ENCODE results near the gene OSBPL5. TPM values are rescaled to one million over a fixed set of nuclear protein-coding genes. Genes with fewer than 3 reads are reported as not detected.

The OSBPL5 gene
- total RNA-seq, 4 donors from 2014 or later, result 12.9 to 64.2 (median 22.3) TPM

GRCh38 chr11:3052109-3052479 is 113.0 kb downstream of the OSBPL5 start:
- no peak for TF ChIP-seq CTCF (IDR thresholded peaks at IDR 0.05; ENCODE audit: low read depth)

DNA sequence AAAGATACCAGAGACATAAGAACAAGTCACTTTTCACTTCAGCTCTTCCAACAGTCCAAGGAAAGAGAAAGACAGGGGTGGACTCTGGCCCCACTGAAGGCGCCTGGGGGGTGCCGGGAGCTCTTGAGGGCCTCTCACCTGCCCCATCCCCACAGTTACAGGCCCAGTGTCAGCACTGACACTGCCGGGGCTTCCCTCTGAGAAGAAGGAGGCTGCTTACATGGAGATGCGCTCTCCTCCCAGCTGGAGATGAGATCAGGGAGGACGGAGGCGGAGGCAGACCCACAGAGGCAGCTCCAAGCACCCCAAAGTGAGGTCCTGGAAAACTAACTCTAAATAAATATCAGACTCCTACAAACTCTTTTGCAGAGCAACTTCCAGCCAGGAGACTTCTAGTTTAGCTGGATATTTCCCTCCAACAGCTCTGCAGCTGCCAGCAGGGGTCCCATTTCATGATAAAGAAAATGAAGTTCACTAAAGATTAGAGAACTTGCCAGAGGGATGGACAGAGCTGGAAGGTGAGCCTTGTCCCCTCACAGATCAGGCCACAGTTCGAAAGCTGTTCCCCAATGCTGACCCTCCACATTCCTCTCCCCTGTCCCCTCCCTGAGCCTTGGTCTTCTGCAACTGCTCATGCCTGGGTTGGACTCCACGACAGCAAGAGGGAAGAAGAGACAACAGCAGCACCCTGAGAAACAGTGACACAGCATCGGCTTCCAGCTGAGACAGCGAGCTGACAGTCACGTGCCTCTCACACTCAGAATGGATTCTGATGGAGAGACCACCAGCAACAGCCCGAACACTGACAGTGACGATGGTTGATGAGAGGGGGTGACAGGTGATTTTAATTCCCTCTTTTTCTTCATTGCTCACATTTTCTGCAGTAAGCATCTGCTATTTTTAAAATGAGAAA is 113.7 kb downstream of the OSBPL5 start:
- TF ChIP-seq CTCF (IDR thresholded peaks at IDR 0.05; ENCODE audit: low read depth), result no peak

GRCh38 chr11:3050386-3051195 is 114.5 kb downstream of the OSBPL5 start:
- TF ChIP-seq CTCF (IDR thresholded peaks at IDR 0.05; ENCODE audit: low read depth), result no peak

DNA sequence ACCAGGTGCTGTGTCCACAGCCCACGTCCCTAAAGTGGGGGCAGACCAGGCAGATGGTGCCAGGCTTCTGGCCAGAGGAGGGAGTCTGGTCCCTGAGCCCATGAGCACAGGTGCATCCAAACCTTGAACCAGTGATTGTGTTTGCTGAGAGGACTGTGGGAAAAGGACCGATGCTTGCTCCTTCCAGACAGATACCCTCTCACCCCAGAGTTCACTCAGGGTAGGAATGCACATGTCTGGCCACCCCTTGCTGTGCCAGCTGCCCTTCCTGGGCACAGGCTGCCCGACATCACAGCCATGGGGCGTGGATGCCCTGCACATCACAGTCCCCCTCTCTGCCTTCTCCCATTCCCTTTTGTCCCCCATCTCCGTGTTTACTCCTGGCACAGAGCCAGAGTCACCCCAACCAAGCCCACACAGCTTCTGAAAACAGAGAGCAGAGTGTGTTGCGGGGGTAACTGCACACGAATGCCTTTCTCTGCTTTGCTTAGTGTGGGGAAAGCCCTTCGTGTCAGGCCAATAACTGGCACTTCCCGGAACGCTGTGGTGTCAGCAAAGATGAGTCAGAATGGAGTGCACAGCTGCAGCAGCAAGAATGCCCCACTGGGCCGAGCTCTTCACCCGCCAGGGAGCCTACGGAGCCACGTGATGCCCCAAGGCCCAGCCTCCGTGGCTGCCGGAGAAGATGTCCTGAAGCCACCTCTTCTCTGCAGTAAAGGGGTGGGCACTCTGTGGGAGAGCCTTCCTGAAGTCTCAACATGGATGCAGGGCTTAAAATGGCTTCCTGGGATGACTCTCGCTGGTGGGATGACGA is 115.5 kb downstream of the OSBPL5 start:
- no peak for TF ChIP-seq CTCF (IDR thresholded peaks at IDR 0.05; ENCODE audit: low read depth)

DNA sequence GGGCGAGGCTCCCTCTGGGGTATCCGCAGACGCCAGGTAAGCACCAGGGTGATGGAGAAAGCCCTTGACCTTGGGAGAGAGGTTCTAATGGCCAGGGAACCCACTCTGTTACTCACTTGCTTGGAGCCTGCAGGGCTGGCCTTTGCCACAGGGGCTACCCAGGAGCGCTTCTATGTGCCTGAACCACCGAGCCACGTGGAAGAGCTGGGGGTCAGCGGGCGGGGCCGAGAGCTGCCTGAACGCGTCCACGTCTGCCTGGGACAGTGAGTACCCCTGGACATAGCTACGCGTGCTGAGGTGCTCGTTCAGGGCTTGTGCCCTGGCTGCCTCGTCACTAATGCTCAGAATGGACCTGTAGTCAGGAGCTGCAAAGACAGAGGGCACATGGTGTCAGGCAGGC is 117.5 kb downstream of the OSBPL5 start:
- no peak for TF ChIP-seq CTCF (IDR thresholded peaks at IDR 0.05; ENCODE audit: low read depth)

GRCh38 chr11:3046641-3047040 is 118.5 kb downstream of the OSBPL5 start:
- TF ChIP-seq CTCF (IDR thresholded peaks at IDR 0.05; ENCODE audit: low read depth), result no peak

Data from subcutaneous adipose tissue (tissue), 4 donors.